Measurements from ENCODE around the gene CAMTA1. TPM values are rescaled to one million over a fixed set of nuclear protein-coding genes. Genes with fewer than 3 reads are reported as not detected.

Gene CAMTA1
- total RNA-seq, 1 donor from 2014 or later = 268 TPM

DNA sequence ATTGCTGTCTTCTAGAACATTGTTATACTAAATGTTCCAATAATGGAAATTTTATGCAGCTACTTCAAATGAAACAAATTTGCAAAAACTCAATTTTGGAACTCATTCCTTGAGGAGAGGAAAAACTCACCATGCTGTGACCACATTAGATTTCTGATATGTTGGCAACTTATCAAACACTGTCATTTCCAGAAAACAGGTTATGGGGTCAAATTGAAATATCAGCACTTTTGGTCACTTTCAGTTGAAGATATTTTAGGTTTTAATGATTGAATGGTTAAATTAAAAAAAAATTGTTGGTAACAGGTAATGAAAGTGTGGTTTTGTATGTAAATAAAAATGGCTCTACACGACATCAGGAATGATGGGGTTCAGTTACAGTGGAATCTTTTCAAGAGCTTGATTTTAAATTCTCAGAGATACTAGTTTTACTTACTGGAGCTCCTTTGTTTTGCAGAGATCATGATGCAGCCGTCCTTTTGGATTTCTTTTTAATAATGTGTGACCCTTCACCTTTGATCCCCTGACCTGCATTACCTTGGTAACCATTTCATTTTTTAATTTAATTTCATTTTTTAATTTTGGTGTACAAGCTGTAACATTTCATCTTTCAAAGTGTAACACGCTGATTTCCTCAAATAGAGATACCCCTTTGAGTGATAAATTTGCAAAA lies 86.2 kb downstream of the CAMTA1 start:
- Histone ChIP-seq H4K20me1 (ENCODE audit: low read depth) (peaks cover 40% of the 10 kb centered on the region), H3K27ac (no peak overlapping the region), H3K9me3 (ENCODE audit: low read depth) (no peaks in the 10 kb centered on the region), H3K36me3 (no peaks in the 10 kb centered on the region), H3F3A (ENCODE audit: low read depth) (peaks cover 19% of the 10 kb centered on the region), H3K27me3 (no peaks in the 10 kb centered on the region), H3K4me2 (no peak overlapping the region), H3K79me2 (ENCODE audit: low read depth) (peaks cover 56% of the 10 kb centered on the region), H3K9ac (no peak overlapping the region), H3K4me1 (peaks cover 40% of the 10 kb centered on the region), H2AFZ (replicated peaks) (no peak overlapping the region), H3K4me3 (no peak overlapping the region)
- DNase-seq (ENCODE audit: low spot score) = no peak
- Mint-ChIP-seq H3K4me1 (peaks cover 68% of the 10 kb centered on the region), H3K27me3 (ENCODE audit: insufficient read depth, low read depth) (no peaks in the 10 kb centered on the region), H3K27ac (no peak overlapping the region), H3K4me3 (no peak overlapping the region), H3K9me3 (no peaks in the 10 kb centered on the region), H3K36me3 (peaks cover 5% of the 10 kb centered on the region)
- TF ChIP-seq EZH2 (IDR thresholded peaks at IDR 0.05) (no peak), EZH2phosphoT487 (IDR thresholded peaks at IDR 0.05) (no peak), CTCF (IDR thresholded peaks at IDR 0.05) (no peak)

GRCh38 chr1:6872573-6873261 lies 87.5 kb downstream of the CAMTA1 start:
- no peak for TF ChIP-seq EZH2 (IDR thresholded peaks at IDR 0.05)
- TF ChIP-seq EZH2phosphoT487 (IDR thresholded peaks at IDR 0.05) = no peak
- TF ChIP-seq CTCF (IDR thresholded peaks at IDR 0.05) = no peak
- no peak overlapping the region for H3K27ac ChIP-seq

DNA sequence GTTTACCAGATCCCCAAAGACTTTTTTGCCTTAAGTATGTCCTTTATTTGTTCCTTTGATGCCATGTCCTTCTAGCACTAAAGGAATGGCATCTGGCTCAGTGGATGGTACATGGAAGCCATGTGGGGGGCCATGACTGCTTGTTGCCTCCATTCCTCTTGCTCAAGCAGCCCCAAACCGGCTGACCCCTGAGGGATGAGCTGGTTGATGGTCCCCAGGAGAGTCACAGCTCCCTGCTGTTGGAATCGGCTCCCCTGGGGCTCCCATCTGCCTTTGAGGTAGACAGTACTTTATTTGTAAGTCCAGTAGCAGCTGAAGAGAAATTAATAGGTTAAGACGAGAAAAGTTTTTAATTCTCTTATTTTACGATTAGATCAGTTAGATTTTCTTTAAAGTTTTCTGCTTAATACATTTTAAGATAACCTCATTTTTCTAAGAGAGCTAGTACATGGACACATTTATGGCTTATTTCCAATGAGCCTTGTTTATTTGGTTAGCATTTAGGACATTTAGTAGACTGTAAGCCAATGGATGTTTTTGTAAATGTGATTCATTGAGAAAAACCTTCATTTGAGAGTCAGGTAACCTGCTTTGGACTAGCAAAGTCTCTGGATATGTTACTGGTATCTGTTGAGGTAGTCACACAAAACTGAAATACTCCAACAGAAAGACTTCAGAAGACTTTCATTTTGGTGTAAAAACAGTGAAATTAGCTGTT lies 88.2 kb downstream of the CAMTA1 start:
- H3K9me3 Mint-ChIP-seq = no peaks in the 10 kb centered on the region
- peak; percentile 19 for DNase-seq (ENCODE audit: low spot score)
- H3K36me3 Mint-ChIP-seq = peaks cover 11% of the 10 kb centered on the region
- Histone ChIP-seq H3K9ac (no peak overlapping the region), H3K4me1 (peaks cover 20% of the 10 kb centered on the region), H4K20me1 (ENCODE audit: low read depth) (peaks cover 24% of the 10 kb centered on the region), H3K36me3 (no peaks in the 10 kb centered on the region), H2AFZ (replicated peaks) (no peak overlapping the region), H3K9me3 (ENCODE audit: low read depth) (no peaks in the 10 kb centered on the region), H3K27ac (no peak overlapping the region), H3K4me3 (no peak overlapping the region), H3K4me2 (no peak overlapping the region), H3K79me2 (ENCODE audit: low read depth) (peaks cover 36% of the 10 kb centered on the region), H3K27me3 (no peaks in the 10 kb centered on the region), H3F3A (ENCODE audit: low read depth) (peaks cover 12% of the 10 kb centered on the region)
- TF ChIP-seq CTCF (IDR thresholded peaks at IDR 0.05) (no peak), EZH2phosphoT487 (IDR thresholded peaks at IDR 0.05) (no peak), EZH2 (IDR thresholded peaks at IDR 0.05) (no peak)
- peaks cover 47% of the 10 kb centered on the region for H3K4me1 Mint-ChIP-seq
- peaks cover under 1% of the 10 kb centered on the region for H3K27me3 Mint-ChIP-seq (ENCODE audit: insufficient read depth, low read depth)
- no peak overlapping the region for H3K27ac Mint-ChIP-seq
- H3K4me3 Mint-ChIP-seq = no peak overlapping the region

More at GRCh38 chr1:6872573-6873261, 87.5 kb downstream of the CAMTA1 start:
- peaks cover 11% of the 10 kb centered on the region for H3K36me3 Mint-ChIP-seq
- Histone ChIP-seq H3K4me3 (no peak overlapping the region), H3K4me2 (no peak overlapping the region), H3K9me3 (ENCODE audit: low read depth) (no peaks in the 10 kb centered on the region), H3K27me3 (no peaks in the 10 kb centered on the region), H4K20me1 (ENCODE audit: low read depth) (peaks cover 29% of the 10 kb centered on the region), H3K4me1 (peaks cover 28% of the 10 kb centered on the region), H3K36me3 (no peaks in the 10 kb centered on the region), H3F3A (ENCODE audit: low read depth) (peaks cover 17% of the 10 kb centered on the region), H3K79me2 (ENCODE audit: low read depth) (peaks cover 44% of the 10 kb centered on the region), H3K9ac (no peak overlapping the region), H2AFZ (replicated peaks) (no peak overlapping the region)
- H3K4me3 Mint-ChIP-seq = no peak overlapping the region
- H3K4me1 Mint-ChIP-seq = peaks cover 55% of the 10 kb centered on the region
- DNase-seq (ENCODE audit: low spot score) = no peak
- no peak overlapping the region for H3K27ac Mint-ChIP-seq
- no peaks in the 10 kb centered on the region for H3K9me3 Mint-ChIP-seq
- H3K27me3 Mint-ChIP-seq (ENCODE audit: insufficient read depth, low read depth) = no peaks in the 10 kb centered on the region

All from neural progenitor cell (in vitro differentiated cells).